Cardiac muscle cell (in vitro differentiated cells and primary cell): Measurements from ENCODE around the gene LUZP2. TPM values are rescaled to one million over a fixed set of nuclear protein-coding genes. Genes with fewer than 3 reads are reported as not detected.

Experiments
- DNase-seq, 2 donors: peaks; one replicate each; pipeline versions ENCODE4 v3.0.0 to v3.0.0-alpha.2; 2010 to 2017; ENCODE audit warnings: low read depth in 1 of 2, low spot score in 1 of 2
- H3K27ac ChIP-seq: fragments of 200-600 bp; sonication (generic); 2 replicates; pipeline ENCODE4 v1.5.1; 2016
- H3K27me3 ChIP-seq: fragments of 200-600 bp; sonication (generic); 2 replicates; pipeline ENCODE4 v1.6.0; 2016; ENCODE audit warnings: control low read depth
- H3K36me3 ChIP-seq: fragments of 200-600 bp; sonication (generic); 2 replicates; pipeline ENCODE4 v1.5.1; 2016; ENCODE audit warnings: control low read depth
- H3K4me1 ChIP-seq: fragments of 200-600 bp; sonication (generic); 2 replicates; pipeline ENCODE4 v1.8.1; 2017; ENCODE audit warnings: low read depth, mild to moderate bottlenecking, mixed run types
- H3K4me3 ChIP-seq: fragments of 200-600 bp; sonication (generic); 2 replicates; pipeline ENCODE4 v1.5.1; 2016; ENCODE audit warnings: mild to moderate bottlenecking
- H3K9me3 ChIP-seq: fragments of 200-600 bp; sonication (generic); 2 replicates; pipeline ENCODE4 v1.5.1; 2017; ENCODE audit warnings: low read depth, mild to moderate bottlenecking, control low read depth
- polyA plus RNA-seq: library from polyadenylated mRNA; unstranded; fragments of >200 nt; fragmentation: Nextera tagmentation; extraction: Ambion mirVana; gene quantifications from 2 replicates; pipeline ENCODE4 v1.2.1, GENCODE V29; 2016
- total RNA-seq: library from RNA; depleted of rRNA; stranded (reverse); fragments of >200 nt; gene quantifications from 2 replicates; pipeline ENCODE4 v1.2.3, GENCODE V29; 2016
- TF ChIP-seq, protein P1 (sequence below): IDR thresholded peaks from 2 replicates; pipeline ENCODE4 v1.5.1; 2012; ENCODE audit warnings: low read depth, mild to moderate bottlenecking, low read length

LUZP2 gene
- total and polyA plus RNA-seq, 2 experiments from 2014 or later = not detected

DNA sequence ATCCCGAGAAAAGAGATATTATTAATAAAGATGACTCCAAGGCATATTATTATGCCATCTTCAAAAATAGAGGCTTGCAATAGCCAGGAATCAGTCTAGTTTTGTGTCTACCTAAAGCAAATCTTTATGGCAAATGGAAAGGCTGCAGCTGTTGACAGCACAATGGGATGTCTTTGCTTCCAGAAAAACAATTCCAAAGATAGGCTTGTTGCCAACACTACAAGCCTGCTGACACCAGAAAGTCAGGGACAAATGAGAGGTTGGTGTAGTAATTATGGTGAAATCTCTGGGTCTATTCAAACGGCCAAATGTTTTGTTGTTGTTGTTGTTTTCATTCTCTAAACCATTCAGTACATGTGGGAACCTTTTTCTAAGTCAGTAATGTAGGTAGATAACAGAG, 101.8 kb downstream of the LUZP2 start:
- Histone ChIP-seq H3K4me3 (no peak overlapping the region), H3K27me3 (no peaks in the 10 kb centered on the region), H3K27ac (no peak overlapping the region), H3K4me1 (peaks cover 6% of the 10 kb centered on the region), H3K9me3 (no peaks in the 10 kb centered on the region), H3K36me3 (no peaks in the 10 kb centered on the region)
- DNase-seq = peak; percentile 29 to 32
- TF ChIP-seq, protein P1, sequence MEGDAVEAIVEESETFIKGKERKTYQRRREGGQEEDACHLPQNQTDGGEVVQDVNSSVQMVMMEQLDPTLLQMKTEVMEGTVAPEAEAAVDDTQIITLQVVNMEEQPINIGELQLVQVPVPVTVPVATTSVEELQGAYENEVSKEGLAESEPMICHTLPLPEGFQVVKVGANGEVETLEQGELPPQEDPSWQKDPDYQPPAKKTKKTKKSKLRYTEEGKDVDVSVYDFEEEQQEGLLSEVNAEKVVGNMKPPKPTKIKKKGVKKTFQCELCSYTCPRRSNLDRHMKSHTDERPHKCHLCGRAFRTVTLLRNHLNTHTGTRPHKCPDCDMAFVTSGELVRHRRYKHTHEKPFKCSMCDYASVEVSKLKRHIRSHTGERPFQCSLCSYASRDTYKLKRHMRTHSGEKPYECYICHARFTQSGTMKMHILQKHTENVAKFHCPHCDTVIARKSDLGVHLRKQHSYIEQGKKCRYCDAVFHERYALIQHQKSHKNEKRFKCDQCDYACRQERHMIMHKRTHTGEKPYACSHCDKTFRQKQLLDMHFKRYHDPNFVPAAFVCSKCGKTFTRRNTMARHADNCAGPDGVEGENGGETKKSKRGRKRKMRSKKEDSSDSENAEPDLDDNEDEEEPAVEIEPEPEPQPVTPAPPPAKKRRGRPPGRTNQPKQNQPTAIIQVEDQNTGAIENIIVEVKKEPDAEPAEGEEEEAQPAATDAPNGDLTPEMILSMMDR = no peak

DNA sequence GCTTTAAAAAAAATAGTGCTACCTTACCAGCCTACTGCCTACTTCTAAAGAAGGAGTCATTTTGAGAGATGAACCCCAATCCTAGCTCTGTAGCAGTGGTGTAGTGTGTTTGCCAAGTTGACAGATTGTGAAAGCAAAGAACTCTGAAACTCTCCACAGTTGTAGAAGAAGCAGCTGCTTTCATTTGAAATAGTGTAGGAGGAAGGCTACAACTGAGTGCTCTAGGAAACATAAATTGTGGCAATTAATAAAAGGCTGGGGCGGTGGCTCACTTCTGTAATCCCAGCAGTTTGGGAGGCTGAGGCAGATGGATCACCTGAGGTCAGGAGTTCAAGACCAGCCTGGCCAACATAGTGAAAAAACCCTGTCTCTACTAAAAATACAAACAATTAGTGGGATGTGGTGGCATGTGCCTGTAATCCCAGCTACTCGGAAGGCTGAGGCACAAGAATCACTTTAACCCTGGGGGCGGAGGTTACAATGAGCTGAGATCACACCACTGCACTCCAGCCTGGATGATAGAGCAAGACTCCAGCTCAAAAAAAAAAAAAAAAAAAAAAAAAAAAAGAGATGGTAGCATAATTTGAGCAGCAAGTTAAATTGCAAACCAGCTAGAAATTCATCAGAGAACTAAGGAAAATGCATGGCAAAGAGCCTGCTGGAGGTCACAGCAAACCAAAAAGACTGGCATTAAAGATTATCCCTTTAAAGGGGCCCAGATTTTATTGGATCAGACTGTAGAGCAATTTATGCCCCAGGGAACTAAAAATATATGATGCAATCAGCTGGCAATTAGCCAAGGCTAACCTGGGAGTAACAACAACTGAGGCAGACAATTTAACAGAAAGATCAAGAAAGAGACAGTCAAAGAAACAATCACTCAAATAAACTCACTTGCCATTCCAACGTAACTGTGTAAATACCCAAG, 112.6 kb downstream of the LUZP2 start:
- TF ChIP-seq, protein P1 = no peak
- Histone ChIP-seq H3K27ac (no peak overlapping the region), H3K9me3 (no peaks in the 10 kb centered on the region), H3K4me3 (no peak overlapping the region), H3K27me3 (no peaks in the 10 kb centered on the region), H3K4me1 (no peaks in the 10 kb centered on the region), H3K36me3 (no peaks in the 10 kb centered on the region)
- no peak for DNase-seq

DNA sequence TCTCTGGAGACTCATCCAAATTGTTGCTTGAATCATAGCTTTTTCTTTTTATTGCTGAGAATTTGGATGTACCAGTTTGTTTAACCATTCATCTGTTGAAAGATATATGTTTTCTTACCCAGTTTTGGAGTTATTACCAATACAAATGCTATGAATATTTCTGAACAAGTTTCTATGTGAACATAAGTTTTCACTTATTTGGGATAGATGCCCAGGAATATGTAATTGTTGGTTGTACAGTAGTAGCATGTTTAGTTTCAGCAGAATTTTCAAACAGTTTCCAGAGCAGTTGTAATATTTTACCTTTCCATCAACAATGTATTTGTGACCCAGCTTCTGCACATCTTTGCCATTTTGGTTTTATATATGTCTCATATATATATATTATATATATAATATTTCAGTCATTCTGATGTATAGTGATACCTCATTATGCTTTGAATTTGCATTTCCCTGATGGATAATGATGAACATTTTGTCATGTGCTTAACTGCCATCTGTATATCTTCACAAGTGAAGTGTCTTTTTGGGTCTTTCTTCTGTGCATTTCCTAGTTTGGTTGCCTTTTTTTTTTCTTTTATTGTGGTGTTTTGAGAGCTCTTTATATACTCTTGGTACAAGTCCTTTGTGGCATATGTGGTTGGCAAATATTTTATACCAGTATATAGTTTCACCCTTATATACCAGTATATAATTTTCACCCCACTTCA, 118.8 kb downstream of the LUZP2 start:
- no peaks in the 10 kb centered on the region for H3K27me3 ChIP-seq
- no peaks in the 10 kb centered on the region for H3K36me3 ChIP-seq
- TF ChIP-seq, protein P1 = no peak
- no peak for DNase-seq
- no peaks in the 10 kb centered on the region for H3K4me1 ChIP-seq
- no peak overlapping the region for H3K27ac ChIP-seq
- H3K4me3 ChIP-seq = no peak overlapping the region
- no peaks in the 10 kb centered on the region for H3K9me3 ChIP-seq

DNA sequence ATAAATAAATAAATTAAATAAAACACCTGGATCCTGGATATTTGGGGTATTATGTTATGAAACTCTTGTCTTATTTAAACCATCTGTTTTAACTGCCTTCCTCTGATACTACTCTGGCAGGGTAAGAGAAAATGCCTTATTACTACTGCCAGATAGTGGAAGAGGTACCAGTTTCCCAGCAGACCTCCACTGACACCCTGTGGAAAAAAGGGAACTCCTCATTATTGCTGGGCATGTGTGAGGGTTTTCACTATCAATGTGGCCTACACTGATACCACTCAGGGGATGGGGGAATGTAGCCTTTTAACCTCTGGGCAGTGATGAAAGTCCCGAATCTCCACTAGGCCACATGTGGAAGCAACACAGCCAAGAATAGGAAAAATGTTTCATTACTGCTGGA, 121.0 kb downstream of the LUZP2 start:
- Histone ChIP-seq H3K27me3 (no peaks in the 10 kb centered on the region), H3K36me3 (no peaks in the 10 kb centered on the region), H3K4me3 (no peak overlapping the region), H3K27ac (no peak overlapping the region), H3K9me3 (no peaks in the 10 kb centered on the region), H3K4me1 (no peaks in the 10 kb centered on the region)
- TF ChIP-seq, protein P1 = no peak
- peak in 1 of 2 donors; percentile 4 for DNase-seq

DNA sequence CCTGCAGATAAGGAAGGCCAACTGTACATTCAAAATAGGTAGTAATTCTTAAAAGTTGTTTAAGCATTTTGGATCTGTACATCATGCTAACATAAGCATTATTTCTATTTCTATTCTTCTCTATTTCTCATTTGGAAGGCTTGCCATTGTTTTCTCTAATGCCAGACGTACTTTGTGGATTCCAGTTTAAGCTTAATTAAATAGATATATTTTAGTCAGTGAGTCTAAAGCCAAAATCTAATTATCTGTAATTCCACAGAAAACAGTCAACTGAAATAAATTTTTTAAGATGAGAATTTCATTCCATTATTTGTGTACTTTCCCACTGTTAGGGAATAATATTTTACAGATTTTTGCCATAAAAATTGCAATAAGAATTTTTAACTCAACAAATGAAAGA, 123.0 kb downstream of the LUZP2 start:
- H3K36me3 ChIP-seq = no peaks in the 10 kb centered on the region
- TF ChIP-seq, protein P1 = no peak
- no peaks in the 10 kb centered on the region for H3K9me3 ChIP-seq
- H3K4me1 ChIP-seq = no peaks in the 10 kb centered on the region
- no peak overlapping the region for H3K27ac ChIP-seq
- DNase-seq = no peak
- no peak overlapping the region for H3K4me3 ChIP-seq
- no peaks in the 10 kb centered on the region for H3K27me3 ChIP-seq
